GM23338 (cell line): ENCODE data around the gene FAM185A. TPM values are rescaled to one million over a fixed set of nuclear protein-coding genes. Genes with fewer than 3 reads are reported as not detected.

Experiments used
- ATAC-seq: fragments of 200-7000 bp; cut with Tn5 transposase; 3 replicates; pipeline ENCODE4 v1.9.1; 2020
- DNase-seq: peaks from one replicate; pipeline ENCODE4 v3.0.0-alpha.2; 2015; ENCODE audit warnings: low spot score
- H2AFZ ChIP-seq: fragments of 200-600 bp; sonication (generic); 2 replicates; pipeline ENCODE4 v1.8.0; 2016; ENCODE audit warnings: antibody characterized with exemption, mild to moderate bottlenecking, moderate library complexity
- H3F3A ChIP-seq: fragments of 200-600 bp; sonication (generic); replicated peaks from 2 replicates; pipeline ENCODE4 v1.8.0; 2017; ENCODE audit warnings: antibody characterized with exemption, mixed run types, low read depth
- H3K27ac ChIP-seq: fragments of 200-600 bp; sonication (generic); 2 replicates; pipeline ENCODE4 v1.6.1; 2016; ENCODE audit warnings: low read depth
- H3K27me3 ChIP-seq: fragments of 200-600 bp; sonication (generic); 2 replicates; pipeline ENCODE4 v1.8.0; 2016; ENCODE audit warnings: mild to moderate bottlenecking, mixed run types, moderate library complexity; ENCODE audit not compliant: insufficient read depth
- H3K36me3 ChIP-seq: fragments of 200-600 bp; sonication (generic); 2 replicates; pipeline ENCODE4 v1.8.0; 2016; ENCODE audit warnings: mild to moderate bottlenecking; ENCODE audit not compliant: insufficient read depth
- H3K4me1 ChIP-seq: fragments of 200-600 bp; sonication (generic); 2 replicates; pipeline ENCODE4 v1.8.0; 2016; ENCODE audit warnings: mild to moderate bottlenecking, moderate library complexity; ENCODE audit not compliant: insufficient read depth
- H3K4me2 ChIP-seq: fragments of 200-600 bp; sonication (generic); 2 replicates; pipeline ENCODE4 v1.7.1; 2017; ENCODE audit warnings: mixed run types
- H3K4me3 ChIP-seq: fragments of 200-600 bp; sonication (generic); 2 replicates; pipeline ENCODE4 v1.6.1; 2016; ENCODE audit warnings: mixed run types
- H3K79me2 ChIP-seq: fragments of 200-600 bp; sonication (generic); replicated peaks from 2 replicates; pipeline ENCODE4 v1.8.0; 2017; ENCODE audit warnings: mild to moderate bottlenecking; ENCODE audit not compliant: insufficient read depth
- H3K9me2 ChIP-seq: fragments of 200-600 bp; sonication (generic); 2 replicates; pipeline ENCODE4 v1.8.0; 2017; ENCODE audit not compliant: insufficient read depth
- H4K20me1 ChIP-seq: fragments of 200-600 bp; sonication (generic); replicated peaks from 2 replicates; pipeline ENCODE4 v1.8.0; 2017; ENCODE audit warnings: mild to moderate bottlenecking; ENCODE audit not compliant: insufficient read depth
- H3K27ac Mint-ChIP-seq: 2 replicates; pipeline ENCODE4 v1.8.0; 2020; ENCODE audit warnings: inconsistent platforms, mild to moderate bottlenecking, moderate library complexity, mixed read lengths
- H3K27me3 Mint-ChIP-seq: 3 replicates; pipeline ENCODE4 v1.8.0; 2022; ENCODE audit warnings: low read depth, mild to moderate bottlenecking, moderate library complexity, mixed read lengths, inconsistent platforms; ENCODE audit not compliant: insufficient read depth, poor library complexity
- H3K36me3 Mint-ChIP-seq: 3 replicates; pipeline ENCODE4 v1.8.0; 2021; ENCODE audit warnings: low read depth, mild to moderate bottlenecking, inconsistent platforms, moderate library complexity, mixed read lengths
- H3K4me1 Mint-ChIP-seq: 3 replicates; pipeline ENCODE4 v1.8.0; 2020; ENCODE audit warnings: mild to moderate bottlenecking, inconsistent platforms, mixed read lengths
- H3K4me3 Mint-ChIP-seq: 3 replicates; pipeline ENCODE4 v1.8.0; 2021; ENCODE audit warnings: moderate library complexity, mild to moderate bottlenecking, inconsistent platforms, mixed read lengths
- H3K9me3 Mint-ChIP-seq: 3 replicates; pipeline ENCODE4 v1.8.0; 2020; ENCODE audit warnings: moderate library complexity, mild to moderate bottlenecking, inconsistent platforms, mixed read lengths
- CREB1 ChIP-seq: fragments of 250-450 bp; sonication (Bioruptor Pico); IDR thresholded peaks from 2 replicates; pipeline ENCODE4 v1.5.0; 2020; ENCODE audit warnings: low read depth, mild to moderate bottlenecking, moderate library complexity
- JUNB ChIP-seq: IDR thresholded peaks from one replicate; pipeline ENCODE4 v1.6.1; 2016; ENCODE audit warnings: antibody characterized with exemption; ENCODE audit not compliant: unreplicated experiment
- NANOG ChIP-seq: IDR thresholded peaks from 2 replicates; pipeline ENCODE4 v1.6.1; 2016; ENCODE audit warnings: antibody characterized with exemption, borderline replicate concordance
- STAT1 ChIP-seq: IDR thresholded peaks from one replicate; pipeline ENCODE4 v1.6.1; 2016; ENCODE audit warnings: antibody characterized with exemption; ENCODE audit not compliant: unreplicated experiment
- ZNF114 ChIP-seq: fragments of 250-450 bp; sonication (Bioruptor Pico); IDR thresholded peaks from 2 replicates; pipeline ENCODE4 v1.5.0; 2020; ENCODE audit warnings: mild to moderate bottlenecking, moderate library complexity
- ZNF331 ChIP-seq: fragments of 250-450 bp; sonication (Bioruptor Pico); IDR thresholded peaks from 2 replicates; pipeline ENCODE4 v1.5.0; 2020; ENCODE audit warnings: low read depth, mild to moderate bottlenecking, moderate library complexity
- polyA plus RNA-seq: library from polyadenylated mRNA; unstranded; fragments of >200 nt; fragmentation: Nextera tagmentation; extraction: Ambion mirVana; gene quantifications from 2 replicates; pipeline ENCODE4 v1.2.1, GENCODE V29; 2016
- total RNA-seq: library from RNA; depleted of rRNA; stranded (reverse); fragments of >200 nt; shearing (Covaris generic); gene quantifications from 2 replicates; pipeline ENCODE4 v1.2.3, GENCODE V29; 2014
- TF ChIP-seq, protein P1 (sequence below): IDR thresholded peaks from 2 replicates; pipeline ENCODE4 v1.6.1; 2016; ENCODE audit warnings: antibody characterized with exemption
- TF ChIP-seq, protein P2 (sequence below): IDR thresholded peaks from one replicate; pipeline ENCODE4 v1.6.1; 2018; ENCODE audit warnings: antibody characterized with exemption; ENCODE audit not compliant: unreplicated experiment
- TF ChIP-seq, protein P3 (sequence below): fragments of 250-450 bp; sonication (Bioruptor Pico); IDR thresholded peaks from 2 replicates; pipeline ENCODE4 v1.5.0; 2020; ENCODE audit warnings: mild to moderate bottlenecking, moderate library complexity

The FAM185A gene
- total and polyA plus RNA-seq, 2 experiments from 2014 or later: 5.7 to 11.7 TPM

DNA sequence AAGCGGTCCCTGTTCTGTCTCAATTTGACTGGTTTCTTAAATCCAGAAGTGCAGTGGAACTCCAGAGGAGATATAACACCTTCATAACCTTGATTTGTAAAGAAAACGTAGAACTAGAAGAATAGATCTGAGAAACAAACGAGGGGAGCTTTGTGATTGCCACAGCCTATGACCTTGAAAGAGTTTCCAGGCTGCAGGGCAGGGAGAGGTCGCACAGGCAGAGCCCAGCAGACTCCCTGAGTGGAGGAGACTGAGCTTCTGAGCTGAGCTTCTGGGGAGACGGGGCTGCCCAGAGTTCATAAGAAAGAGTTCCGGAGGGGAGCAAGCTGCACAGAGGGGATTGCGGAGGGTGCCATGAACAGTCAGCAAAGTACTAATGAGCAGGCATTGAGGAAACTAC, 57.8 kb downstream of the FAM185A start:
- Histone ChIP-seq H3K4me3 (no peak overlapping the region), H4K20me1 (no peaks in the 10 kb centered on the region), H3K79me2 (no peaks in the 10 kb centered on the region), H3K4me2 (no peak overlapping the region), H3K9me2 (no peaks in the 10 kb centered on the region), H3K4me1 (no peaks in the 10 kb centered on the region), H3K27me3 (no peaks in the 10 kb centered on the region), H2AFZ (no peak overlapping the region), H3K27ac (no peak overlapping the region; the same call in 1 of the 2 replicates), H3F3A (no peaks in the 10 kb centered on the region), H3K36me3 (no peaks in the 10 kb centered on the region)
- TF ChIP-seq CREB1 (CRISPR knock-in tag) (no peak), ZNF331 (no peak), STAT1 (no peak), NANOG (no peak), JUNB (no peak), ZNF114 (CRISPR knock-in tag) (no peak)
- TF ChIP-seq, protein P1, sequence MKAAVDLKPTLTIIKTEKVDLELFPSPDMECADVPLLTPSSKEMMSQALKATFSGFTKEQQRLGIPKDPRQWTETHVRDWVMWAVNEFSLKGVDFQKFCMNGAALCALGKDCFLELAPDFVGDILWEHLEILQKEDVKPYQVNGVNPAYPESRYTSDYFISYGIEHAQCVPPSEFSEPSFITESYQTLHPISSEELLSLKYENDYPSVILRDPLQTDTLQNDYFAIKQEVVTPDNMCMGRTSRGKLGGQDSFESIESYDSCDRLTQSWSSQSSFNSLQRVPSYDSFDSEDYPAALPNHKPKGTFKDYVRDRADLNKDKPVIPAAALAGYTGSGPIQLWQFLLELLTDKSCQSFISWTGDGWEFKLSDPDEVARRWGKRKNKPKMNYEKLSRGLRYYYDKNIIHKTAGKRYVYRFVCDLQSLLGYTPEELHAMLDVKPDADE: no peak
- TF ChIP-seq, protein P2, sequence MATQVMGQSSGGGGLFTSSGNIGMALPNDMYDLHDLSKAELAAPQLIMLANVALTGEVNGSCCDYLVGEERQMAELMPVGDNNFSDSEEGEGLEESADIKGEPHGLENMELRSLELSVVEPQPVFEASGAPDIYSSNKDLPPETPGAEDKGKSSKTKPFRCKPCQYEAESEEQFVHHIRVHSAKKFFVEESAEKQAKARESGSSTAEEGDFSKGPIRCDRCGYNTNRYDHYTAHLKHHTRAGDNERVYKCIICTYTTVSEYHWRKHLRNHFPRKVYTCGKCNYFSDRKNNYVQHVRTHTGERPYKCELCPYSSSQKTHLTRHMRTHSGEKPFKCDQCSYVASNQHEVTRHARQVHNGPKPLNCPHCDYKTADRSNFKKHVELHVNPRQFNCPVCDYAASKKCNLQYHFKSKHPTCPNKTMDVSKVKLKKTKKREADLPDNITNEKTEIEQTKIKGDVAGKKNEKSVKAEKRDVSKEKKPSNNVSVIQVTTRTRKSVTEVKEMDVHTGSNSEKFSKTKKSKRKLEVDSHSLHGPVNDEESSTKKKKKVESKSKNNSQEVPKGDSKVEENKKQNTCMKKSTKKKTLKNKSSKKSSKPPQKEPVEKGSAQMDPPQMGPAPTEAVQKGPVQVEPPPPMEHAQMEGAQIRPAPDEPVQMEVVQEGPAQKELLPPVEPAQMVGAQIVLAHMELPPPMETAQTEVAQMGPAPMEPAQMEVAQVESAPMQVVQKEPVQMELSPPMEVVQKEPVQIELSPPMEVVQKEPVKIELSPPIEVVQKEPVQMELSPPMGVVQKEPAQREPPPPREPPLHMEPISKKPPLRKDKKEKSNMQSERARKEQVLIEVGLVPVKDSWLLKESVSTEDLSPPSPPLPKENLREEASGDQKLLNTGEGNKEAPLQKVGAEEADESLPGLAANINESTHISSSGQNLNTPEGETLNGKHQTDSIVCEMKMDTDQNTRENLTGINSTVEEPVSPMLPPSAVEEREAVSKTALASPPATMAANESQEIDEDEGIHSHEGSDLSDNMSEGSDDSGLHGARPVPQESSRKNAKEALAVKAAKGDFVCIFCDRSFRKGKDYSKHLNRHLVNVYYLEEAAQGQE: no peak
- TF ChIP-seq, protein P3, sequence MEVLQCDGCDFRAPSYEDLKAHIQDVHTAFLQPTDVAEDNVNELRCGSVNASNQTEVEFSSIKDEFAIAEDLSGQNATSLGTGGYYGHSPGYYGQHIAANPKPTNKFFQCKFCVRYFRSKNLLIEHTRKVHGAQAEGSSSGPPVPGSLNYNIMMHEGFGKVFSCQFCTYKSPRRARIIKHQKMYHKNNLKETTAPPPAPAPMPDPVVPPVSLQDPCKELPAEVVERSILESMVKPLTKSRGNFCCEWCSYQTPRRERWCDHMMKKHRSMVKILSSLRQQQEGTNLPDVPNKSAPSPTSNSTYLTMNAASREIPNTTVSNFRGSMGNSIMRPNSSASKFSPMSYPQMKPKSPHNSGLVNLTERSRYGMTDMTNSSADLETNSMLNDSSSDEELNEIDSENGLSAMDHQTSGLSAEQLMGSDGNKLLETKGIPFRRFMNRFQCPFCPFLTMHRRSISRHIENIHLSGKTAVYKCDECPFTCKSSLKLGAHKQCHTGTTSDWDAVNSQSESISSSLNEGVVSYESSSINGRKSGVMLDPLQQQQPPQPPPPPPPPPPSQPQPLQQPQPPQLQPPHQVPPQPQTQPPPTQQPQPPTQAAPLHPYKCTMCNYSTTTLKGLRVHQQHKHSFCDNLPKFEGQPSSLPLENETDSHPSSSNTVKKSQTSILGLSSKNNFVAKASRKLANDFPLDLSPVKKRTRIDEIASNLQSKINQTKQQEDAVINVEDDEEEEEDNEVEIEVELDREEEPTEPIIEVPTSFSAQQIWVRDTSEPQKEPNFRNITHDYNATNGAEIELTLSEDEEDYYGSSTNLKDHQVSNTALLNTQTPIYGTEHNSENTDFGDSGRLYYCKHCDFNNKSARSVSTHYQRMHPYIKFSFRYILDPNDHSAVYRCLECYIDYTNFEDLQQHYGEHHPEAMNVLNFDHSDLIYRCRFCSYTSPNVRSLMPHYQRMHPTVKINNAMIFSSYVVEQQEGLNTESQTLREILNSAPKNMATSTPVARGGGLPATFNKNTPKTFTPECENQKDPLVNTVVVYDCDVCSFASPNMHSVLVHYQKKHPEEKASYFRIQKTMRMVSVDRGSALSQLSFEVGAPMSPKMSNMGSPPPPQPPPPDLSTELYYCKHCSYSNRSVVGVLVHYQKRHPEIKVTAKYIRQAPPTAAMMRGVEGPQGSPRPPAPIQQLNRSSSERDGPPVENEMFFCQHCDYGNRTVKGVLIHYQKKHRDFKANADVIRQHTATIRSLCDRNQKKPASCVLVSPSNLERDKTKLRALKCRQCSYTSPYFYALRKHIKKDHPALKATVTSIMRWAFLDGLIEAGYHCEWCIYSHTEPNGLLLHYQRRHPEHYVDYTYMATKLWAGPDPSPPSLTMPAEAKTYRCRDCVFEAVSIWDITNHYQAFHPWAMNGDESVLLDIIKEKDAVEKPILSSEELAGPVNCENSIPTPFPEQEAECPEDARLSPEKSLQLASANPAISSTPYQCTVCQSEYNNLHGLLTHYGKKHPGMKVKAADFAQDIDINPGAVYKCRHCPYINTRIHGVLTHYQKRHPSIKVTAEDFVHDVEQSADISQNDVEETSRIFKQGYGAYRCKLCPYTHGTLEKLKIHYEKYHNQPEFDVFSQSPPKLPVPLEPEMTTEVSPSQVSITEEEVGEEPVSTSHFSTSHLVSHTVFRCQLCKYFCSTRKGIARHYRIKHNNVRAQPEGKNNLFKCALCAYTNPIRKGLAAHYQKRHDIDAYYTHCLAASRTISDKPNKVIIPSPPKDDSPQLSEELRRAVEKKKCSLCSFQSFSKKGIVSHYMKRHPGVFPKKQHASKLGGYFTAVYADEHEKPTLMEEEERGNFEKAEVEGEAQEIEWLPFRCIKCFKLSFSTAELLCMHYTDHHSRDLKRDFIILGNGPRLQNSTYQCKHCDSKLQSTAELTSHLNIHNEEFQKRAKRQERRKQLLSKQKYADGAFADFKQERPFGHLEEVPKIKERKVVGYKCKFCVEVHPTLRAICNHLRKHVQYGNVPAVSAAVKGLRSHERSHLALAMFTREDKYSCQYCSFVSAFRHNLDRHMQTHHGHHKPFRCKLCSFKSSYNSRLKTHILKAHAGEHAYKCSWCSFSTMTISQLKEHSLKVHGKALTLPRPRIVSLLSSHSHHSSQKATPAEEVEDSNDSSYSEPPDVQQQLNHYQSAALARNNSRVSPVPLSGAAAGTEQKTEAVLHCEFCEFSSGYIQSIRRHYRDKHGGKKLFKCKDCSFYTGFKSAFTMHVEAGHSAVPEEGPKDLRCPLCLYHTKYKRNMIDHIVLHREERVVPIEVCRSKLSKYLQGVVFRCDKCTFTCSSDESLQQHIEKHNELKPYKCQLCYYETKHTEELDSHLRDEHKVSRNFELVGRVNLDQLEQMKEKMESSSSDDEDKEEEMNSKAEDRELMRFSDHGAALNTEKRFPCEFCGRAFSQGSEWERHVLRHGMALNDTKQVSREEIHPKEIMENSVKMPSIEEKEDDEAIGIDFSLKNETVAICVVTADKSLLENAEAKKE (CRISPR knock-in tag): no peak
- no peak for DNase-seq
- Mint-ChIP-seq H3K27ac (no peak overlapping the region), H3K4me3 (no peak overlapping the region), H3K27me3 (no peaks in the 10 kb centered on the region), H3K4me1 (no peaks in the 10 kb centered on the region), H3K36me3 (peaks cover 16% of the 10 kb centered on the region; the same call in 2 of the 3 replicates), H3K9me3 (peaks cover 31% of the 10 kb centered on the region)
- no peak; the same call in 2 of the 3 replicates for ATAC-seq
